ENCODE results near the gene TOMM34.

GRCh38 chr20:44904377-44904776 lies 55.8 kb downstream of the TOMM34 start:
- TF ChIP-seq YY1 (IDR thresholded peaks at IDR 0.05; ENCODE audit: insufficient read depth, insufficient read length) (no peak), ZNF274 (IDR thresholded peaks at IDR 0.05; ENCODE audit: low read depth, low read length) (no peak), SUZ12 (IDR thresholded peaks at IDR 0.05; ENCODE audit: extremely low read depth, insufficient read depth, insufficient read length) (no peak)

All from NT2/D1 (cell line).